Measurements from ENCODE around the gene ISM1.

DNA sequence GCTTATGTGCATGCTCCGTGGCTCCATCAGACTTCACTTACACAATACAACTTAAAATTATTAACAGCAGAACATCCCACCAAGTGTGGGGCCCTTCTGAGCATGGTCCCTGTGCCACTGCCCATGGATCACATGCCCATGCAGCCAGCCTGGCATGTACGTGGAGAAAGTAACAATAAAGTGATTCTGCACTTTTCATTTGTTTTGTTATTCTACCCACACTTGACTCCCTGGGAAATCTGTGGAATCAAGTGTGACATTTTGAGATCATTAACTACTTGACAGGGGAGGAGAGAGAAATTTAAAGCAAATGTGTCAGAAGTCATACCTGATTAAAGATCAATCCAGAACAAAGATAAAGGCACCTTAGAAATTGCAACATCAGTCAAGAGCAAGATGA is 112.0 kb downstream of the ISM1 start:
- TF ChIP-seq, protein P1, sequence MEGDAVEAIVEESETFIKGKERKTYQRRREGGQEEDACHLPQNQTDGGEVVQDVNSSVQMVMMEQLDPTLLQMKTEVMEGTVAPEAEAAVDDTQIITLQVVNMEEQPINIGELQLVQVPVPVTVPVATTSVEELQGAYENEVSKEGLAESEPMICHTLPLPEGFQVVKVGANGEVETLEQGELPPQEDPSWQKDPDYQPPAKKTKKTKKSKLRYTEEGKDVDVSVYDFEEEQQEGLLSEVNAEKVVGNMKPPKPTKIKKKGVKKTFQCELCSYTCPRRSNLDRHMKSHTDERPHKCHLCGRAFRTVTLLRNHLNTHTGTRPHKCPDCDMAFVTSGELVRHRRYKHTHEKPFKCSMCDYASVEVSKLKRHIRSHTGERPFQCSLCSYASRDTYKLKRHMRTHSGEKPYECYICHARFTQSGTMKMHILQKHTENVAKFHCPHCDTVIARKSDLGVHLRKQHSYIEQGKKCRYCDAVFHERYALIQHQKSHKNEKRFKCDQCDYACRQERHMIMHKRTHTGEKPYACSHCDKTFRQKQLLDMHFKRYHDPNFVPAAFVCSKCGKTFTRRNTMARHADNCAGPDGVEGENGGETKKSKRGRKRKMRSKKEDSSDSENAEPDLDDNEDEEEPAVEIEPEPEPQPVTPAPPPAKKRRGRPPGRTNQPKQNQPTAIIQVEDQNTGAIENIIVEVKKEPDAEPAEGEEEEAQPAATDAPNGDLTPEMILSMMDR (IDR thresholded peaks at IDR 0.05; ENCODE audit: low read length): no peak
- TF ChIP-seq EZH2 (optimal IDR thresholded peaks at IDR 0.05; ENCODE audit: low read depth, low read length) (no peak), EZH2phosphoT487 (IDR thresholded peaks at IDR 0.05; ENCODE audit: low read length) (no peak)

Data from MM.1S (cell line).